H9 (cell line): ENCODE results near the gene LCE5A. TPM values are rescaled to one million over a fixed set of nuclear protein-coding genes. Genes with fewer than 3 reads are reported as not detected.

Experiments
- DNase-seq: peaks from one replicate; pipeline ENCODE4 v3.0.0-alpha.2; 2017
- H2AFZ ChIP-seq: one replicate; pipeline ENCODE4 v1.6.1; 2013; ENCODE audit warnings: mild to moderate bottlenecking, low read length, control low read depth, moderate library complexity
- H2AK5ac ChIP-seq: 2 replicates; pipeline ENCODE4 v1.6.1; 2013; ENCODE audit warnings: low read length, control low read depth, mixed read lengths; ENCODE audit not compliant: insufficient read length
- H2BK120ac ChIP-seq: one replicate; pipeline ENCODE4 v1.6.1; 2013; ENCODE audit warnings: low read depth, mild to moderate bottlenecking, low read length, control low read depth, inconsistent platforms; ENCODE audit not compliant: poor library complexity, severe bottlenecking
- H2BK12ac ChIP-seq: 2 replicates; pipeline ENCODE4 v1.6.1; 2013; ENCODE audit warnings: low read length, control low read depth, mixed read lengths, low read depth; ENCODE audit not compliant: insufficient read length
- H2BK15ac ChIP-seq: 2 replicates; pipeline ENCODE4 v1.6.1; 2013; ENCODE audit warnings: low read depth, low read length, control low read depth
- H2BK20ac ChIP-seq: one replicate; pipeline ENCODE4 v1.6.1; 2013; ENCODE audit warnings: low read depth, mild to moderate bottlenecking, low read length, control low read depth, inconsistent platforms; ENCODE audit not compliant: poor library complexity, severe bottlenecking
- H2BK5ac ChIP-seq: 2 replicates; pipeline ENCODE4 v1.6.1; 2013; ENCODE audit warnings: low read length, control low read depth, mixed read lengths; ENCODE audit not compliant: insufficient read length
- H3K14ac ChIP-seq: 2 replicates; pipeline ENCODE4 v1.6.1; 2013; ENCODE audit warnings: low read length, control low read depth; ENCODE audit not compliant: insufficient read depth
- H3K18ac ChIP-seq: 2 replicates; pipeline ENCODE4 v1.6.1; 2013; ENCODE audit warnings: low read depth, mild to moderate bottlenecking, mixed read lengths, low read length, control low read depth; ENCODE audit not compliant: insufficient read length
- H3K23ac ChIP-seq: 2 replicates; pipeline ENCODE4 v1.6.1; 2013; ENCODE audit warnings: low read length, control low read depth, mixed read lengths, low read depth; ENCODE audit not compliant: insufficient read length
- H3K23me2 ChIP-seq: 2 replicates; pipeline ENCODE4 v1.6.1; 2013; ENCODE audit warnings: low read depth, mild to moderate bottlenecking, mixed read lengths, low read length, control low read depth; ENCODE audit not compliant: insufficient read length, poor library complexity, severe bottlenecking
- H3K27ac ChIP-seq: 2 replicates; pipeline ENCODE4 v1.5.1; 2013; ENCODE audit warnings: low read length, control low read depth, mixed read lengths, low read depth; ENCODE audit not compliant: insufficient read length
- H3K27me3 ChIP-seq: 2 replicates; pipeline ENCODE4 v1.6.1; 2013; ENCODE audit warnings: low read length, control low read depth, inconsistent platforms; ENCODE audit not compliant: insufficient read depth
- H3K4ac ChIP-seq: 2 replicates; pipeline ENCODE4 v1.6.1; 2013; ENCODE audit warnings: low read depth, mild to moderate bottlenecking, control low read depth, inconsistent platforms, low read length, moderate library complexity
- H3K4me1 ChIP-seq: 2 replicates; pipeline ENCODE4 v1.6.1; 2013; ENCODE audit warnings: low read length, control low read depth, inconsistent platforms; ENCODE audit not compliant: insufficient read depth
- H3K4me2 ChIP-seq: 2 replicates; pipeline ENCODE4 v1.6.1; 2013; ENCODE audit warnings: low read length, control low read depth, mixed read lengths; ENCODE audit not compliant: insufficient read length, insufficient read depth
- H3K56ac ChIP-seq: 2 replicates; pipeline ENCODE4 v1.6.1; 2013; ENCODE audit warnings: low read depth, mild to moderate bottlenecking, mixed read lengths, low read length, control low read depth; ENCODE audit not compliant: insufficient read length
- H3K79me1 ChIP-seq: 2 replicates; pipeline ENCODE4 v1.6.1; 2013; ENCODE audit warnings: low read depth, mild to moderate bottlenecking, moderate library complexity, low read length, control low read depth, inconsistent platforms; ENCODE audit not compliant: insufficient read depth, poor library complexity, severe bottlenecking
- H3K79me2 ChIP-seq: 2 replicates; pipeline ENCODE4 v1.6.1; 2013; ENCODE audit warnings: low read length, control low read depth, inconsistent platforms; ENCODE audit not compliant: insufficient read depth
- H3K9ac ChIP-seq: 2 replicates; pipeline ENCODE4 v1.6.1; 2013; ENCODE audit warnings: low read length, control low read depth, mixed read lengths; ENCODE audit not compliant: insufficient read length; ENCODE audit errors: extremely low read depth
- H3K9me3 ChIP-seq: one replicate; pipeline ENCODE4 v1.6.1; 2013; ENCODE audit warnings: low read depth, low read length, inconsistent platforms; ENCODE audit not compliant: control insufficient read depth
- H3T11ph ChIP-seq: one replicate; pipeline ENCODE4 v1.6.1; 2013; ENCODE audit warnings: mild to moderate bottlenecking, low read length, control low read depth, inconsistent platforms
- H4K20me1 ChIP-seq: one replicate; pipeline ENCODE4 v1.6.1; 2013; ENCODE audit not compliant: control insufficient read depth, insufficient read length, insufficient read depth
- H4K5ac ChIP-seq: 2 replicates; pipeline ENCODE4 v1.6.1; 2013; ENCODE audit warnings: low read depth, mild to moderate bottlenecking, mixed read lengths, low read length, control low read depth; ENCODE audit not compliant: insufficient read length
- H4K8ac ChIP-seq: replicated peaks from 2 replicates; pipeline ENCODE4 v1.6.1; 2013; ENCODE audit warnings: low read length, control low read depth, mixed read lengths, low read depth; ENCODE audit not compliant: insufficient read length
- H4K91ac ChIP-seq: 2 replicates; pipeline ENCODE4 v1.6.1; 2013; ENCODE audit warnings: low read depth, mild to moderate bottlenecking, moderate library complexity, mixed read lengths, low read length, control low read depth; ENCODE audit not compliant: insufficient read length
- H3K27ac Mint-ChIP-seq, 3 experiments: 2 replicates in 2 of 3; 3 replicates in 1 of 3; pipeline ENCODE4 v1.8.0; 2020 to 2021; ENCODE audit warnings: mixed read lengths in 3 of 3, mild to moderate bottlenecking in 1 of 3, moderate library complexity in 1 of 3
- H3K27me3 Mint-ChIP-seq: 2 replicates; pipeline ENCODE4 v1.8.0; 2021; ENCODE audit warnings: low read depth, mild to moderate bottlenecking, moderate library complexity, mixed read lengths
- H3K36me3 Mint-ChIP-seq, 3 experiments: 2 replicates in 2 of 3; 3 replicates in 1 of 3; pipeline ENCODE4 v1.8.0; 2020 to 2021; ENCODE audit warnings: low read depth in 3 of 3, mixed read lengths in 3 of 3; ENCODE audit not compliant: insufficient read depth in 1 of 3
- H3K4me1 Mint-ChIP-seq, 2 experiments: 2 replicates each; pipeline ENCODE4 v1.8.0; 2020; ENCODE audit warnings: mixed read lengths in 2 of 2
- H3K4me3 Mint-ChIP-seq, 2 experiments: 2 replicates in 1 of 2; 3 replicates in 1 of 2; pipeline ENCODE4 v1.8.0; 2020 to 2021; ENCODE audit warnings: mild to moderate bottlenecking in 2 of 2, mixed read lengths in 2 of 2, moderate library complexity in 1 of 2
- H3K9me3 Mint-ChIP-seq, 2 experiments: 2 replicates in 1 of 2; 3 replicates in 1 of 2; pipeline ENCODE4 v1.8.0; 2020; ENCODE audit warnings: mild to moderate bottlenecking in 2 of 2, mixed read lengths in 2 of 2, moderate library complexity in 1 of 2
- WGBS: extraction: QIAGEN DNeasy Blood & Tissue Kit; methylation state at CpG from one replicate; pipeline ENCODE4 v1.1.7; 2013; ENCODE audit warnings: missing lambda C conversion rate, low lambda C conversion rate, mixed read lengths; ENCODE audit not compliant: insufficient read length; ENCODE audit errors: extremely low coverage; 5-methylcytosine and 5-hydroxymethylcytosine counted together
- total RNA-seq: library from RNA; stranded (reverse); gene quantifications from 2 replicates; pipeline ENCODE4 v1.2.1, GENCODE V29; 2021
- TF ChIP-seq, protein P1 (sequence below): fragments of 200-600 bp; sonication (generic); conservative IDR thresholded peaks from 3 replicates; pipeline ENCODE4 v1.8.0; 2021; ENCODE audit warnings: antibody characterized with exemption, mild to moderate bottlenecking

LCE5A gene
- total RNA-seq, 1 experiment from 2014 or later: not detected

DNA sequence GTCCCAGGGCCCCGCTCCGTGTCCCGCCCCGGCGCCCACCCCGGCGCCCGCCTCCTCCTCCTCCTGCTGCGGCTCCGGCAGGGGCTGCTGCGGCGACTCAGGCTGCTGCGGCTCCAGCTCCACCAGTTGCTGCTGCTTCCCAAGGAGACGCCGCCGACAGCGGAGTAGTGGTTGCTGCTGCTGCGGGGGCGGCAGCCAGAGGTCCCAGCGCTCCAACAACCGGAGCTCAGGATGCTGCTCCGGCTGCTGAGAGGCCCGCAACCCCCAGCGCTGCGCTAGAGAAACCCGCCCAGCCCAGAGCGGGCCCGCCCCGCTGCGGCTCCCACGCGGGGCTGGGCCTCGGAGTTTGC, 4.8 kb downstream of the LCE5A start:
- no peak overlapping the region for H2BK20ac ChIP-seq
- H2BK15ac ChIP-seq: no peak overlapping the region
- H3K23me2 ChIP-seq: no peaks in the 10 kb centered on the region
- no peak overlapping the region for H2BK5ac ChIP-seq
- no peak overlapping the region for H4K8ac ChIP-seq
- no peak overlapping the region for H3K18ac ChIP-seq
- no peak overlapping the region for H2BK12ac ChIP-seq
- no CpG with 5 or more reads among the region's 33 CpGs for WGBS
- DNase-seq: no peak
- no peak overlapping the region for H3K23ac ChIP-seq
- no peak overlapping the region for H4K5ac ChIP-seq
- H3K27me3 ChIP-seq: no peaks in the 10 kb centered on the region
- H3K79me2 ChIP-seq: no peaks in the 10 kb centered on the region
- H3T11ph ChIP-seq: no peak overlapping the region
- no peak overlapping the region for H2BK120ac ChIP-seq
- no peak overlapping the region for H2AFZ ChIP-seq
- no peak overlapping the region for H3K4me2 ChIP-seq
- no peaks in the 10 kb centered on the region for H4K20me1 ChIP-seq
- peaks cover 4 to 37% (median 9%) of the 10 kb centered on the region in 3 experiments; a peak in 6 of 7 replicates for H3K36me3 Mint-ChIP-seq
- H3K27ac Mint-ChIP-seq: no peak overlapping the region
- H3K27me3 Mint-ChIP-seq: peaks cover 1% of the 10 kb centered on the region; the same call in 1 of the 2 replicates
- no peak overlapping the region for H3K27ac ChIP-seq
- H3K4me1 ChIP-seq: no peaks in the 10 kb centered on the region
- H3K9me3 Mint-ChIP-seq: peaks cover 70 to 78% of the 10 kb centered on the region in 2 experiments
- no peak overlapping the region for H3K56ac ChIP-seq
- H3K14ac ChIP-seq: no peak overlapping the region
- TF ChIP-seq, protein P1, sequence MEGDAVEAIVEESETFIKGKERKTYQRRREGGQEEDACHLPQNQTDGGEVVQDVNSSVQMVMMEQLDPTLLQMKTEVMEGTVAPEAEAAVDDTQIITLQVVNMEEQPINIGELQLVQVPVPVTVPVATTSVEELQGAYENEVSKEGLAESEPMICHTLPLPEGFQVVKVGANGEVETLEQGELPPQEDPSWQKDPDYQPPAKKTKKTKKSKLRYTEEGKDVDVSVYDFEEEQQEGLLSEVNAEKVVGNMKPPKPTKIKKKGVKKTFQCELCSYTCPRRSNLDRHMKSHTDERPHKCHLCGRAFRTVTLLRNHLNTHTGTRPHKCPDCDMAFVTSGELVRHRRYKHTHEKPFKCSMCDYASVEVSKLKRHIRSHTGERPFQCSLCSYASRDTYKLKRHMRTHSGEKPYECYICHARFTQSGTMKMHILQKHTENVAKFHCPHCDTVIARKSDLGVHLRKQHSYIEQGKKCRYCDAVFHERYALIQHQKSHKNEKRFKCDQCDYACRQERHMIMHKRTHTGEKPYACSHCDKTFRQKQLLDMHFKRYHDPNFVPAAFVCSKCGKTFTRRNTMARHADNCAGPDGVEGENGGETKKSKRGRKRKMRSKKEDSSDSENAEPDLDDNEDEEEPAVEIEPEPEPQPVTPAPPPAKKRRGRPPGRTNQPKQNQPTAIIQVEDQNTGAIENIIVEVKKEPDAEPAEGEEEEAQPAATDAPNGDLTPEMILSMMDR: no peak
- H2AK5ac ChIP-seq: no peak overlapping the region
- H3K9ac ChIP-seq: no peak overlapping the region
- no peak overlapping the region for H3K4me3 Mint-ChIP-seq
- H4K91ac ChIP-seq: no peak overlapping the region
- no peaks in the 10 kb centered on the region for H3K4me1 Mint-ChIP-seq
- no peaks in the 10 kb centered on the region for H3K79me1 ChIP-seq
- H3K9me3 ChIP-seq: peaks cover 97% of the 10 kb centered on the region
- no peak overlapping the region for H3K4ac ChIP-seq
